Tibial artery (tissue), 4 donors: ENCODE data around the gene ARHGEF9.

Experiments used
- DNase-seq, 2 donors: peaks; one replicate each; pipeline ENCODE4 v3.0.0-alpha.2; 2019
- H3K27ac ChIP-seq, 2 donors: fragments of 200-600 bp; sonication (generic) in 1 of 2; 1 replicate in 1 of 2; 2 replicates in 1 of 2; pipeline ENCODE4 v1.5.1; 2018 to 2019; ENCODE audit warnings: mild to moderate bottlenecking in 1 of 2
- H3K27me3 ChIP-seq, 2 donors: fragments of 200-600 bp; sonication (generic) in 1 of 2; one replicate each; pipeline versions ENCODE4 v1.5.1 to v1.6.0; 2016 to 2019
- H3K36me3 ChIP-seq, 3 donors: fragments of 200-600 bp; sonication (generic) in 2 of 3; one replicate each; pipeline ENCODE4 v1.5.1; 2016 to 2019; ENCODE audit warnings: mild to moderate bottlenecking in 2 of 3
- H3K4me1 ChIP-seq, 4 donors: fragments of 200-600 bp; sonication (generic) in 2 of 4; 1 replicate in 3 of 4; 2 replicates in 1 of 4; pipeline ENCODE4 v1.5.1; 2016 to 2019
- H3K4me3 ChIP-seq, 2 donors: fragments of 200-600 bp; sonication (generic) in 1 of 2; 1 replicate in 1 of 2; 2 replicates in 1 of 2; pipeline ENCODE4 v1.5.1; 2018 to 2019; ENCODE audit warnings: mild to moderate bottlenecking in 2 of 2
- H3K9me3 ChIP-seq, 3 donors: fragments of 200-600 bp; sonication (generic) in 1 of 3; one replicate each; pipeline ENCODE4 v1.5.1; 2016 to 2019
- CTCF ChIP-seq, 2 experiments: fragments of 200-600 bp in 1 of 2; fragments of 450-650 bp in 1 of 2; IDR thresholded peaks; one replicate each; pipeline ENCODE4 v1.5.1; 2017 to 2019; ENCODE audit warnings: antibody characterized with exemption in 2 of 2, mild to moderate bottlenecking in 1 of 2, moderate library complexity in 1 of 2
- intact Hi-C: fragments of 100-400 bp; cut with DNase I; formaldehyde crosslinking; loops from one replicate; pipeline ENCODE4 v1.15.0; 2023; ENCODE audit warnings: low total_unique reads

Gene ARHGEF9

GRCh38 chrX:63738696-63739095 lies 46.3 kb downstream of the ARHGEF9 start:
- DNase-seq, result no peak
- TF ChIP-seq CTCF (IDR thresholded peaks at IDR 0.05), result no peak
- no peak overlapping the region for H3K4me3 ChIP-seq
- H3K27ac ChIP-seq, result no peak overlapping the region
- no peaks in the 10 kb centered on the region for H3K36me3 ChIP-seq
- intact Hi-C loops, result no loop called here
- H3K9me3 ChIP-seq, result no peaks in the 10 kb centered on the region
- no peaks in the 10 kb centered on the region for H3K27me3 ChIP-seq
- peaks cover 0 to 67% (median 6%) of the 10 kb centered on the region in 4 donors for H3K4me1 ChIP-seq

- Histone ChIP-seq H3K9me3 (no peaks in the 10 kb centered on the region), H3K4me3 (no peak overlapping the region), H3K27ac (no peak overlapping the region), H3K36me3 (no peaks in the 10 kb centered on the region), H3K4me1 (peaks cover 0 to 64% (median 6%) of the 10 kb centered on the region in 4 donors), H3K27me3 (no peaks in the 10 kb centered on the region)
- TF ChIP-seq CTCF (IDR thresholded peaks at IDR 0.05), result no peak
- DNase-seq, result no peak
- intact Hi-C loops, result no loop called here
These were observed 47.7 kb downstream of the ARHGEF9 start for GRCh38 chrX:63737131-63737921.

- H3K27ac ChIP-seq, result no peak overlapping the region
- no peak for DNase-seq
- H3K4me1 ChIP-seq, result peaks cover 0 to 60% (median 6%) of the 10 kb centered on the region in 4 donors
- H3K9me3 ChIP-seq, result no peaks in the 10 kb centered on the region
- H3K27me3 ChIP-seq, result no peaks in the 10 kb centered on the region
- intact Hi-C loops, result no loop called here
- no peak overlapping the region for H3K4me3 ChIP-seq
- no peaks in the 10 kb centered on the region for H3K36me3 ChIP-seq
- TF ChIP-seq CTCF (IDR thresholded peaks at IDR 0.05), result no peak
These were observed 49.1 kb downstream of the ARHGEF9 start for GRCh38 chrX:63735882-63736281.

GRCh38 chrX:63720293-63720692 lies 64.7 kb downstream of the ARHGEF9 start:
- peaks cover 0 to 15% (median 5%) of the 10 kb centered on the region in 3 donors for H3K36me3 ChIP-seq
- H3K4me3 ChIP-seq, result no peak overlapping the region
- intact Hi-C loops, result no loop called here
- H3K4me1 ChIP-seq, result peaks cover 0 to 6% (median 0%) of the 10 kb centered on the region in 4 donors
- H3K27me3 ChIP-seq, result no peaks in the 10 kb centered on the region
- no peak for DNase-seq
- no peaks in the 10 kb centered on the region for H3K9me3 ChIP-seq
- no peak for TF ChIP-seq CTCF (IDR thresholded peaks at IDR 0.05)
- no peak overlapping the region for H3K27ac ChIP-seq

GRCh38 chrX:63719633-63720032 lies 65.4 kb downstream of the ARHGEF9 start:
- intact Hi-C loops, result no loop called here
- no peak overlapping the region for H3K4me3 ChIP-seq
- no peak for TF ChIP-seq CTCF (IDR thresholded peaks at IDR 0.05)
- no peak overlapping the region for H3K27ac ChIP-seq
- H3K4me1 ChIP-seq, result peaks cover 0 to 6% (median 0%) of the 10 kb centered on the region in 4 donors
- peaks cover 0 to 15% (median 5%) of the 10 kb centered on the region in 3 donors for H3K36me3 ChIP-seq
- H3K9me3 ChIP-seq, result no peaks in the 10 kb centered on the region
- H3K27me3 ChIP-seq, result no peaks in the 10 kb centered on the region
- DNase-seq, result no peak
